Left renal pelvis (tissue), 4 donors: Measurements from ENCODE around the gene FRMPD2. TPM values are rescaled to one million over a fixed set of nuclear protein-coding genes. Genes with fewer than 3 reads are reported as not detected.
A peak's percentile ranks its signal among the peaks of the same experiment; 100 is the strongest.

Experiments used
- DNase-seq, 4 donors: peaks; one replicate each; pipeline ENCODE4 v3.0.0-alpha.2; 2013; ENCODE audit warnings: low read depth in 4 of 4, low spot score in 3 of 4
- polyA plus RNA-seq, 4 donors: library from polyadenylated mRNA; unstranded; fragments of 120-200 nt; gene quantifications; one replicate each; pipeline ENCODE4 v1.2.1, GENCODE V29; 2013; ENCODE audit not compliant: insufficient read length in 4 of 4

FRMPD2 gene
- polyA plus RNA-seq = 1 to 10 TPM in 1 of 4 donors, under 1 TPM in 3; 0.08 to 1.1 (median 0.50) TPM

- DNase-seq = no peak
These were observed at the start of gene FRMPD2 for GRCh38 chr10:48274636-48275035. Gene FRMPD2, minus strand, starts transcription at chr10:48274696. Its CDS starts 129 bp downstream, at chr10:48274567.

GRCh38 chr10:48322017-48322416 is 47.5 kb upstream of the FRMPD2 start:
- DNase-seq = no peak

- no peak for DNase-seq
These were observed 43.0 kb upstream of the FRMPD2 start for GRCh38 chr10:48317321-48317990.

- DNase-seq = no peak
These were observed 41.7 kb upstream of the FRMPD2 start for GRCh38 chr10:48316236-48316635.

- no peak for DNase-seq
These were observed 39.6 kb upstream of the FRMPD2 start for GRCh38 chr10:48314107-48314506.

- no peak for DNase-seq
These were observed 35.3 kb upstream of the FRMPD2 start for GRCh38 chr10:48309711-48310226.

GRCh38 chr10:48307711-48308018 is 33.2 kb upstream of the FRMPD2 start:
- DNase-seq = no peak

GRCh38 chr10:48306870-48307710 is 32.6 kb upstream of the FRMPD2 start:
- DNase-seq = peak in 2 of 4 donors; percentile 28 to 33

- peak; percentile 66 to 76 (median 72) for DNase-seq
These were observed 31.9 kb upstream of the FRMPD2 start, which contains the start of gene MAPK8 for GRCh38 chr10:48306265-48306869. Gene MAPK8, plus strand, starts transcription at chr10:48306677. Its CDS starts 94,984 bp downstream, at chr10:48401661.

GRCh38 chr10:48305905-48306264 is 31.4 kb upstream of the FRMPD2 start:
- DNase-seq = peak in 1 of 4 donors; percentile 14

GRCh38 chr10:48302515-48303476 is 28.3 kb upstream of the FRMPD2 start:
- DNase-seq = no peak

GRCh38 chr10:48300556-48300955 is 26.1 kb upstream of the FRMPD2 start:
- no peak for DNase-seq

- no peak for DNase-seq
These were observed 25.2 kb upstream of the FRMPD2 start for GRCh38 chr10:48299692-48300091.

- no peak for DNase-seq
These were observed 24.6 kb upstream of the FRMPD2 start for GRCh38 chr10:48299066-48299465.

GRCh38 chr10:48296576-48297098 is 22.1 kb upstream of the FRMPD2 start:
- peak in 1 of 4 donors; percentile 30 for DNase-seq

- DNase-seq = no peak
These were observed 19.9 kb upstream of the FRMPD2 start for GRCh38 chr10:48294431-48294830.

GRCh38 chr10:48292616-48293015 is 18.1 kb upstream of the FRMPD2 start:
- no peak for DNase-seq

GRCh38 chr10:48291190-48291589 is 16.7 kb upstream of the FRMPD2 start:
- no peak for DNase-seq

GRCh38 chr10:48290286-48290685 is 15.8 kb upstream of the FRMPD2 start:
- DNase-seq = no peak
